IMR-90 (cell line): ENCODE results near the gene KIF18A. TPM values are rescaled to one million over a fixed set of nuclear protein-coding genes. Genes with fewer than 3 reads are reported as not detected.
A peak's percentile ranks its signal among the peaks of the same experiment; 100 is the strongest.

Experiments
- ATAC-seq: fragments of 200-7000 bp; cut with Tn5 transposase; 2 replicates; pipeline ENCODE4 v1.9.1; 2020; ENCODE audit warnings: low read depth, mild to moderate bottlenecking, moderate library complexity
- BruUV-seq: library from RNA; stranded (reverse); fragments of 400-500 nt; replicated peaks from 2 replicates; lab custom pipeline; 2021; lab: Mats Ljungman, UMichigan
- CTCF ChIA-PET: fragments of 300-600 bp; formaldehyde crosslinking; extraction: SDS; loops from one replicate; lab custom pipeline; 2021; ENCODE audit warnings: antibody characterized with exemption; lab: Yijun Ruan, JAX
- POLR2A ChIA-PET: fragments of 300-600 bp; sonication (Branson Sonifier 250); formaldehyde crosslinking; loops from one replicate; lab custom pipeline; 2022; ENCODE audit warnings: antibody characterized with exemption; ENCODE audit not compliant: unreplicated experiment; lab: Charles Lee
- DNase-seq: peaks from one replicate; pipeline ENCODE4 v3.0.0; 2013
- H2AFZ ChIP-seq: replicated peaks from 2 replicates; pipeline ENCODE3; 2013; ENCODE audit warnings: low read length, mild to moderate bottlenecking; ENCODE audit not compliant: poor library complexity
- H2AK5ac ChIP-seq: 2 replicates; pipeline ENCODE4 v1.6.1; 2013; ENCODE audit warnings: low read depth, low read length, inconsistent platforms
- H2AK9ac ChIP-seq: replicated peaks from 2 replicates; pipeline ENCODE3; 2013; ENCODE audit warnings: mild to moderate bottlenecking, low read depth, low read length, moderate library complexity; ENCODE audit not compliant: poor library complexity
- H2BK120ac ChIP-seq: 2 replicates; pipeline ENCODE4 v1.6.1; 2013; ENCODE audit warnings: low read depth, low read length, inconsistent platforms
- H2BK15ac ChIP-seq: 3 replicates; pipeline ENCODE4 v1.6.1; 2013; ENCODE audit warnings: low read depth, low read length, inconsistent platforms
- H2BK20ac ChIP-seq: 2 replicates; pipeline ENCODE4 v1.6.1; 2013; ENCODE audit warnings: low read depth, mild to moderate bottlenecking, inconsistent platforms, low read length, moderate library complexity
- H2BK5ac ChIP-seq: 2 replicates; pipeline ENCODE4 v1.6.1; 2013; ENCODE audit warnings: mild to moderate bottlenecking, low read depth, low read length, inconsistent platforms; ENCODE audit not compliant: poor library complexity, severe bottlenecking
- H3K14ac ChIP-seq: replicated peaks from 2 replicates; pipeline ENCODE4 v1.6.1; 2013; ENCODE audit warnings: low read depth, low read length, inconsistent platforms
- H3K18ac ChIP-seq: 2 replicates; pipeline ENCODE4 v1.6.1; 2013; ENCODE audit warnings: low read depth, low read length, control low read depth
- H3K23ac ChIP-seq: 2 replicates; pipeline ENCODE4 v1.6.1; 2013; ENCODE audit warnings: low read depth, low read length, inconsistent platforms
- H3K27ac ChIP-seq: 2 replicates; pipeline ENCODE4 v1.5.1; 2013; ENCODE audit warnings: mild to moderate bottlenecking, control low read depth, low read length; ENCODE audit not compliant: insufficient read depth
- H3K27me3 ChIP-seq: 2 replicates; pipeline ENCODE4 v1.6.1; 2013; ENCODE audit warnings: low read length; ENCODE audit not compliant: control insufficient read depth, insufficient read depth
- H3K36me3 ChIP-seq: 2 replicates; pipeline ENCODE4 v1.6.1; 2013; ENCODE audit warnings: low read length, mixed read lengths; ENCODE audit not compliant: control insufficient read depth, insufficient read depth
- H3K4ac ChIP-seq: 2 replicates; pipeline ENCODE4 v1.6.1; 2013; ENCODE audit warnings: low read depth, low read length, inconsistent platforms
- H3K4me1 ChIP-seq: 2 replicates; pipeline ENCODE4 v1.6.1; 2013; ENCODE audit warnings: low read length, mixed read lengths; ENCODE audit not compliant: control insufficient read depth, insufficient read depth
- H3K4me2 ChIP-seq: 2 replicates; pipeline ENCODE4 v1.6.1; 2013; ENCODE audit warnings: low read depth, mild to moderate bottlenecking, control low read depth, low read length, moderate library complexity
- H3K4me3 ChIP-seq: 2 replicates; pipeline ENCODE4 v1.5.1; 2013; ENCODE audit warnings: low read depth, mild to moderate bottlenecking, control low read depth, low read length, moderate library complexity; ENCODE audit not compliant: insufficient read depth
- H3K56ac ChIP-seq: 2 replicates; pipeline ENCODE4 v1.6.1; 2013; ENCODE audit warnings: low read length, inconsistent platforms; ENCODE audit not compliant: insufficient read depth; ENCODE audit errors: extremely low read depth
- H3K79me1 ChIP-seq, 2 experiments: 2 replicates each; pipeline ENCODE4 v1.6.1; 2013; ENCODE audit warnings: low read length in 2 of 2, inconsistent platforms in 1 of 2, low read depth in 1 of 2
- H3K9ac ChIP-seq: 2 replicates; pipeline ENCODE4 v1.6.1; 2013; ENCODE audit warnings: low read depth, low read length, control low read depth
- H3K9me1 ChIP-seq: 2 replicates; pipeline ENCODE4 v1.6.1; 2013; ENCODE audit warnings: low read length, inconsistent platforms; ENCODE audit not compliant: insufficient read depth
- H3K9me3 ChIP-seq: 2 replicates; pipeline ENCODE4 v1.6.1; 2013; ENCODE audit warnings: low read length; ENCODE audit not compliant: control insufficient read depth, insufficient read depth
- H4K20me1 ChIP-seq: 2 replicates; pipeline ENCODE4 v1.6.1; 2013; ENCODE audit warnings: low read length, inconsistent platforms; ENCODE audit not compliant: insufficient read depth
- H4K5ac ChIP-seq: 2 replicates; pipeline ENCODE4 v1.6.1; 2013; ENCODE audit warnings: mild to moderate bottlenecking, low read depth, low read length, control low read depth
- H4K8ac ChIP-seq, 2 experiments: 2 replicates each; pipeline ENCODE4 v1.6.1; 2013; ENCODE audit warnings: low read depth in 2 of 2, low read length in 2 of 2, control low read depth in 1 of 2, inconsistent platforms in 1 of 2
- H4K91ac ChIP-seq: 2 replicates; pipeline ENCODE4 v1.6.1; 2013; ENCODE audit warnings: low read depth, low read length, inconsistent platforms; ENCODE audit not compliant: insufficient read depth
- BHLHE40 ChIP-seq: fragments of 150-350 bp; IDR thresholded peaks from 2 replicates; pipeline ENCODE4 v1.6.1; 2016; ENCODE audit warnings: mild to moderate bottlenecking, low read depth, low read length
- CEBPB ChIP-seq: IDR thresholded peaks from 2 replicates; pipeline ENCODE4 v1.6.1; 2012; ENCODE audit warnings: low read depth, low read length, improper control_type of control experiment
- CHD1 ChIP-seq: IDR thresholded peaks from 2 replicates; pipeline ENCODE4 v1.6.1; 2012; ENCODE audit warnings: low read depth, low read length, improper control_type of control experiment
- ELK1 ChIP-seq: fragments of 150-350 bp; IDR thresholded peaks from 2 replicates; pipeline ENCODE4 v1.6.1; 2016; ENCODE audit warnings: low read depth, mild to moderate bottlenecking, low read length, moderate library complexity, borderline replicate concordance
- FOS ChIP-seq: fragments of 150-350 bp; IDR thresholded peaks from 2 replicates; pipeline ENCODE4 v1.6.1; 2016; ENCODE audit warnings: low read depth, low read length
- MAFK ChIP-seq: IDR thresholded peaks from 2 replicates; pipeline ENCODE4 v1.6.1; 2012; ENCODE audit warnings: low read depth, low read length, improper control_type of control experiment
- MAZ ChIP-seq: IDR thresholded peaks from 2 replicates; pipeline ENCODE4 v1.6.1; 2012; ENCODE audit warnings: low read depth, mild to moderate bottlenecking, low read length, improper control_type of control experiment, moderate library complexity, borderline replicate concordance
- MXI1 ChIP-seq: IDR thresholded peaks from 2 replicates; pipeline ENCODE4 v1.6.1; 2012; ENCODE audit warnings: low read depth, mild to moderate bottlenecking, low read length, moderate library complexity, borderline replicate concordance
- NFE2L2 ChIP-seq: fragments of 150-350 bp; IDR thresholded peaks from 2 replicates; pipeline ENCODE4 v1.6.1; 2016; ENCODE audit warnings: low read depth, mild to moderate bottlenecking, low read length
- POLR2A ChIP-seq: IDR thresholded peaks from 2 replicates; pipeline ENCODE4 v1.6.1; 2012; ENCODE audit warnings: mild to moderate bottlenecking, low read depth, low read length
- RAD21 ChIP-seq: IDR thresholded peaks from 2 replicates; pipeline ENCODE4 v1.6.1; 2012; ENCODE audit warnings: low read length, improper control_type of control experiment
- RCOR1 ChIP-seq: IDR thresholded peaks from 2 replicates; pipeline ENCODE4 v1.6.1; 2012; ENCODE audit warnings: mild to moderate bottlenecking, low read length, improper control_type of control experiment; ENCODE audit not compliant: insufficient replicate concordance
- RFX5 ChIP-seq: IDR thresholded peaks from 2 replicates; pipeline ENCODE4 v1.8.0; 2012; ENCODE audit warnings: low read depth, mild to moderate bottlenecking, low read length, moderate library complexity
- SMC3 ChIP-seq: fragments of 150-350 bp; IDR thresholded peaks from 2 replicates; pipeline ENCODE4 v1.6.1; 2016; ENCODE audit warnings: low read depth, mild to moderate bottlenecking, antibody characterized with exemption, low read length, moderate library complexity
- WGBS, 2 experiments: methylation state at CpG; one replicate each; pipeline versions ENCODE4 v1.1.5 to v1.1.7; 2013; ENCODE audit warnings: missing lambda C conversion rate in 2 of 2; ENCODE audit not compliant: insufficient read length in 1 of 2; ENCODE audit errors: extremely low coverage in 2 of 2; 5-methylcytosine and 5-hydroxymethylcytosine counted together
- dilution Hi-C: fragments of 300-500 bp; cut with HindIII; formaldehyde crosslinking; loops from one replicate; pipeline ENCODE4 v1.14.3; 2018; ENCODE audit warnings: low sequenced_read_pairs; ENCODE audit not compliant: unreplicated experiment
- in situ Hi-C: fragments of 300-500 bp; cut with MboI; formaldehyde crosslinking; loops from 3 replicates; pipeline ENCODE4 v1.14.3; 2019; ENCODE audit warnings: low sequenced_read_pairs, inconsistent platforms, mixed read lengths
- intact Hi-C: fragments of 100-400 bp; cut with micrococcal nuclease; formaldehyde crosslinking; loops from 2 replicates; pipeline ENCODE4 v1.10.0; 2022
- polyA plus RNA-seq, 3 experiments: library from polyadenylated mRNA; depleted of rRNA; stranded (reverse); fragments of >200 nt; gene quantifications; 2 replicates each; pipeline ENCODE4 v1.2.3, GENCODE V29; 2012; ENCODE audit warnings: low replicate concordance in 1 of 3
- total RNA-seq: library from RNA; depleted of rRNA; stranded (reverse); fragments of >200 nt; gene quantifications from 2 replicates; pipeline ENCODE4 v1.2.3, GENCODE V29; 2012
- TF ChIP-seq, protein P1 (sequence below): conservative IDR thresholded peaks from 2 replicates; pipeline ENCODE4 v1.5.1; 2012; ENCODE audit warnings: mild to moderate bottlenecking, low read depth, low read length, improper control_type of control experiment
- TF ChIP-seq, protein P2 (sequence below): fragments of 150-350 bp; IDR thresholded peaks from 2 replicates; pipeline ENCODE4 v1.6.1; 2017; ENCODE audit warnings: mild to moderate bottlenecking, antibody characterized with exemption, low read length, low read depth

Gene KIF18A
- total and polyA plus RNA-seq, 2 of the 4 experiments (the other 2 are of a cell fraction) = 8.9 to 24.4 TPM

GRCh38 chr11:28153586-28153985 is 45.6 kb upstream of the KIF18A start:
- H2BK5ac ChIP-seq = peak overlapping the region; percentile 36
- no peak overlapping the region for H4K5ac ChIP-seq
- no peak overlapping the region for H2AFZ ChIP-seq
- H3K4me3 ChIP-seq = no peak overlapping the region
- dilution Hi-C loops (no loop called here), in situ Hi-C loops (no loop called here), intact Hi-C loops (no loop called here)
- no peak overlapping the region for H2BK20ac ChIP-seq
- DNase-seq (peak; percentile 25), ATAC-seq (no peak; the same call in 1 of the 2 replicates)
- no peak overlapping the region for H3K56ac ChIP-seq
- no peaks in the 10 kb centered on the region for H4K20me1 ChIP-seq
- H3K9ac ChIP-seq = no peak overlapping the region
- H3K9me1 ChIP-seq = no peaks in the 10 kb centered on the region
- H3K4ac ChIP-seq = no peak overlapping the region
- peaks cover 15% of the 10 kb centered on the region for H3K36me3 ChIP-seq
- H3K18ac ChIP-seq = no peak overlapping the region
- no peak overlapping the region for H3K4me2 ChIP-seq
- no peaks in the 10 kb centered on the region for H3K27me3 ChIP-seq
- TF ChIP-seq BHLHE40 = no peak
- no peak for TF ChIP-seq RFX5
- no peak for TF ChIP-seq NFE2L2
- no peak for TF ChIP-seq CEBPB
- no peak for TF ChIP-seq FOS
- TF ChIP-seq RAD21 = no peak
- no peak for TF ChIP-seq RCOR1
- no peak for TF ChIP-seq MAFK
- no peak for TF ChIP-seq SMC3
- TF ChIP-seq MAZ = no peak
- no peak for TF ChIP-seq ELK1
- no peak for TF ChIP-seq POLR2A
- TF ChIP-seq MXI1 = no peak
- TF ChIP-seq, protein P1, sequence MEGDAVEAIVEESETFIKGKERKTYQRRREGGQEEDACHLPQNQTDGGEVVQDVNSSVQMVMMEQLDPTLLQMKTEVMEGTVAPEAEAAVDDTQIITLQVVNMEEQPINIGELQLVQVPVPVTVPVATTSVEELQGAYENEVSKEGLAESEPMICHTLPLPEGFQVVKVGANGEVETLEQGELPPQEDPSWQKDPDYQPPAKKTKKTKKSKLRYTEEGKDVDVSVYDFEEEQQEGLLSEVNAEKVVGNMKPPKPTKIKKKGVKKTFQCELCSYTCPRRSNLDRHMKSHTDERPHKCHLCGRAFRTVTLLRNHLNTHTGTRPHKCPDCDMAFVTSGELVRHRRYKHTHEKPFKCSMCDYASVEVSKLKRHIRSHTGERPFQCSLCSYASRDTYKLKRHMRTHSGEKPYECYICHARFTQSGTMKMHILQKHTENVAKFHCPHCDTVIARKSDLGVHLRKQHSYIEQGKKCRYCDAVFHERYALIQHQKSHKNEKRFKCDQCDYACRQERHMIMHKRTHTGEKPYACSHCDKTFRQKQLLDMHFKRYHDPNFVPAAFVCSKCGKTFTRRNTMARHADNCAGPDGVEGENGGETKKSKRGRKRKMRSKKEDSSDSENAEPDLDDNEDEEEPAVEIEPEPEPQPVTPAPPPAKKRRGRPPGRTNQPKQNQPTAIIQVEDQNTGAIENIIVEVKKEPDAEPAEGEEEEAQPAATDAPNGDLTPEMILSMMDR = no peak
- TF ChIP-seq, protein P2, sequence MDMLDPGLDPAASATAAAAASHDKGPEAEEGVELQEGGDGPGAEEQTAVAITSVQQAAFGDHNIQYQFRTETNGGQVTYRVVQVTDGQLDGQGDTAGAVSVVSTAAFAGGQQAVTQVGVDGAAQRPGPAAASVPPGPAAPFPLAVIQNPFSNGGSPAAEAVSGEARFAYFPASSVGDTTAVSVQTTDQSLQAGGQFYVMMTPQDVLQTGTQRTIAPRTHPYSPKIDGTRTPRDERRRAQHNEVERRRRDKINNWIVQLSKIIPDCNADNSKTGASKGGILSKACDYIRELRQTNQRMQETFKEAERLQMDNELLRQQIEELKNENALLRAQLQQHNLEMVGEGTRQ = no peak
- TF ChIP-seq CHD1 = no peak
- ChIA-PET CTCF (interaction anchor here (0.6 to 1.0 kb wide), 2 partner anchors 11 to 436 kb away, joined by 3 to 4 read pairs; no protein-coding TSS in a partner anchor), POLR2A (interaction anchor here (0.6 kb wide), 1 partner anchor 174 kb away, joined by 3 read pairs; no protein-coding TSS in a partner anchor)
- no peaks in the 10 kb centered on the region for H3K4me1 ChIP-seq
- H3K14ac ChIP-seq = no peak overlapping the region
- H4K8ac ChIP-seq = no peak overlapping the region
- H3K23ac ChIP-seq = no peak overlapping the region
- no peak overlapping the region for H4K91ac ChIP-seq
- no CpG with 5 or more reads among the region's 2 CpGs for WGBS, 2 experiments
- H3K9me3 ChIP-seq = no peaks in the 10 kb centered on the region
- H2BK120ac ChIP-seq = no peak overlapping the region
- H2BK15ac ChIP-seq = no peak overlapping the region; the same call in 2 of the 3 replicates
- no peak overlapping the region for H2AK5ac ChIP-seq
- H3K27ac ChIP-seq = no peak overlapping the region
- no peak overlapping the region for H2AK9ac ChIP-seq
- H3K79me1 ChIP-seq = peaks cover 17 to 39% of the 10 kb centered on the region in 2 experiments
- no TSS peak for BruUV-seq
